Neural cell (in vitro differentiated cells): ENCODE measurements around the gene KIN.

Experiments used
- EZH2 ChIP-seq: fragments of 200-600, 300-800 bp; shearing (Covaris generic), sonication (generic); IDR thresholded peaks from 2 replicates; pipeline ENCODE4 v1.6.1; 2014; ENCODE audit warnings: antibody characterized with exemption, low read length, borderline replicate concordance, mild to moderate bottlenecking; ENCODE audit not compliant: insufficient read depth, poor library complexity, severe bottlenecking
- POLR2AphosphoS5 ChIP-seq: IDR thresholded peaks from 2 replicates; pipeline ENCODE4 v1.6.1; 2012
- RAD21 ChIP-seq: fragments of 450-650 bp; conservative IDR thresholded peaks from 2 replicates; pipeline ENCODE4 v1.6.1; 2014; ENCODE audit warnings: antibody characterized with exemption, mild to moderate bottlenecking, moderate library complexity
- SMC3 ChIP-seq: fragments of 450-650 bp; conservative IDR thresholded peaks from 2 replicates; pipeline ENCODE4 v1.6.1; 2014; ENCODE audit warnings: antibody characterized with exemption, mild to moderate bottlenecking, moderate library complexity; ENCODE audit not compliant: poor library complexity
- TAF1 ChIP-seq: IDR thresholded peaks from 2 replicates; pipeline ENCODE4 v1.6.1; 2012; ENCODE audit warnings: low read depth
- TF ChIP-seq, protein P1 (sequence below): fragments of 450-650 bp; IDR thresholded peaks from 2 replicates; pipeline ENCODE4 v1.5.1; 2014; ENCODE audit warnings: antibody characterized with exemption, mild to moderate bottlenecking, moderate library complexity; ENCODE audit not compliant: poor library complexity, severe bottlenecking
- TF ChIP-seq, protein P2 (sequence below): IDR thresholded peaks from 2 replicates; pipeline ENCODE4 v1.6.1; 2012; ENCODE audit warnings: borderline replicate concordance

DNA sequence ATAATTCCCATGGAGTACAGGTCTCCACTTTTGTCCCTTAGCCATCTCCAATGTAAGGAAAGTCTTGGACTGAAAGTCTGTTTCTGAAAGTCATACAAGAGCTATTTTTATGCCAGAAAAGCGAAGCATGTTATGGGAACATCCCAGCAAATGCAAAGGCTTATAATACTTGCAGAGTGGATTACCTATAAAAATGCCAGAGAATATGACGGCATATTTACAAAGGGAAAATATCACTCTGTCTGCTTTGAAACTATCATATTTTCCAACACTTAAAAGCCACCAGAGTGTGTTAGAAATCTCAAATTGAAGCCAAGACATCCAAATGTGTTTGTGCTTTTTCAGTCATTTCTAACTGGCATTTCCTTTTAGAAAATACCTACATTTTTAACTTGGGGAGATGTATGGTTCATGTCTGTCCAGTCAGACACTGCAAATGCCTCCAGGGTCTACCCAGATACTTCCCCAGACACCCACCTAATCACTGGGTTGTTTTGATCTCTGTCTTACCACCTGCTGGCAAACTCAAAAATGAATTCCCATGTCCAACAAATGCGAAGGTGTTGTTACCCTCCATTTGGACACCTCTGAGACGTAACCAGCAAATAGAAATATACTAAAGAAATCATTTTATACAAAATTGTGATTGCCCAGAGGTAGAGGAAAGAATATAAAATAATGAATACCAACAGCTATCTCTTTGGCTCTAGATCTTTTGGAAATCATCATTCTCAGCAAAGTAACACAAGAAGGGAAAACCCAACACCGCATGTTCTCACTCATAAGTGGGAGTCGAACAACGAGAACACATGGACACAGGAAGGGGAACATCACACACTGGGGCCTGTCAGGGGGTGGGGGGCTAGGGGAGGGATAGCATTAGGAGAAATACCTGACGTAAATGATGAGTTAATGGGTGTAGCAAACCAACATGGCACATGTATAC lies 83.4 kb downstream of the KIN start:
- TF ChIP-seq, protein P1, sequence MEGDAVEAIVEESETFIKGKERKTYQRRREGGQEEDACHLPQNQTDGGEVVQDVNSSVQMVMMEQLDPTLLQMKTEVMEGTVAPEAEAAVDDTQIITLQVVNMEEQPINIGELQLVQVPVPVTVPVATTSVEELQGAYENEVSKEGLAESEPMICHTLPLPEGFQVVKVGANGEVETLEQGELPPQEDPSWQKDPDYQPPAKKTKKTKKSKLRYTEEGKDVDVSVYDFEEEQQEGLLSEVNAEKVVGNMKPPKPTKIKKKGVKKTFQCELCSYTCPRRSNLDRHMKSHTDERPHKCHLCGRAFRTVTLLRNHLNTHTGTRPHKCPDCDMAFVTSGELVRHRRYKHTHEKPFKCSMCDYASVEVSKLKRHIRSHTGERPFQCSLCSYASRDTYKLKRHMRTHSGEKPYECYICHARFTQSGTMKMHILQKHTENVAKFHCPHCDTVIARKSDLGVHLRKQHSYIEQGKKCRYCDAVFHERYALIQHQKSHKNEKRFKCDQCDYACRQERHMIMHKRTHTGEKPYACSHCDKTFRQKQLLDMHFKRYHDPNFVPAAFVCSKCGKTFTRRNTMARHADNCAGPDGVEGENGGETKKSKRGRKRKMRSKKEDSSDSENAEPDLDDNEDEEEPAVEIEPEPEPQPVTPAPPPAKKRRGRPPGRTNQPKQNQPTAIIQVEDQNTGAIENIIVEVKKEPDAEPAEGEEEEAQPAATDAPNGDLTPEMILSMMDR = no peak
- TF ChIP-seq POLR2AphosphoS5 = no peak
- no peak for TF ChIP-seq RAD21
- no peak for TF ChIP-seq TAF1
- no peak for TF ChIP-seq SMC3
- no peak for TF ChIP-seq EZH2
- TF ChIP-seq, protein P2, sequence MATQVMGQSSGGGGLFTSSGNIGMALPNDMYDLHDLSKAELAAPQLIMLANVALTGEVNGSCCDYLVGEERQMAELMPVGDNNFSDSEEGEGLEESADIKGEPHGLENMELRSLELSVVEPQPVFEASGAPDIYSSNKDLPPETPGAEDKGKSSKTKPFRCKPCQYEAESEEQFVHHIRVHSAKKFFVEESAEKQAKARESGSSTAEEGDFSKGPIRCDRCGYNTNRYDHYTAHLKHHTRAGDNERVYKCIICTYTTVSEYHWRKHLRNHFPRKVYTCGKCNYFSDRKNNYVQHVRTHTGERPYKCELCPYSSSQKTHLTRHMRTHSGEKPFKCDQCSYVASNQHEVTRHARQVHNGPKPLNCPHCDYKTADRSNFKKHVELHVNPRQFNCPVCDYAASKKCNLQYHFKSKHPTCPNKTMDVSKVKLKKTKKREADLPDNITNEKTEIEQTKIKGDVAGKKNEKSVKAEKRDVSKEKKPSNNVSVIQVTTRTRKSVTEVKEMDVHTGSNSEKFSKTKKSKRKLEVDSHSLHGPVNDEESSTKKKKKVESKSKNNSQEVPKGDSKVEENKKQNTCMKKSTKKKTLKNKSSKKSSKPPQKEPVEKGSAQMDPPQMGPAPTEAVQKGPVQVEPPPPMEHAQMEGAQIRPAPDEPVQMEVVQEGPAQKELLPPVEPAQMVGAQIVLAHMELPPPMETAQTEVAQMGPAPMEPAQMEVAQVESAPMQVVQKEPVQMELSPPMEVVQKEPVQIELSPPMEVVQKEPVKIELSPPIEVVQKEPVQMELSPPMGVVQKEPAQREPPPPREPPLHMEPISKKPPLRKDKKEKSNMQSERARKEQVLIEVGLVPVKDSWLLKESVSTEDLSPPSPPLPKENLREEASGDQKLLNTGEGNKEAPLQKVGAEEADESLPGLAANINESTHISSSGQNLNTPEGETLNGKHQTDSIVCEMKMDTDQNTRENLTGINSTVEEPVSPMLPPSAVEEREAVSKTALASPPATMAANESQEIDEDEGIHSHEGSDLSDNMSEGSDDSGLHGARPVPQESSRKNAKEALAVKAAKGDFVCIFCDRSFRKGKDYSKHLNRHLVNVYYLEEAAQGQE = no peak
